Measurements from ENCODE around the gene PHF14.

The PHF14 gene

GRCh38 chr7:11206177-11206899, 232.7 kb downstream of the PHF14 start:
- H3K4me3 ChIP-seq (ENCODE audit: low read depth, low read length): no peak overlapping the region
- no peak for TF ChIP-seq CTCF (IDR thresholded peaks at IDR 0.05; ENCODE audit: insufficient read depth, low read length, missing control alignments)
- DNase-seq (ENCODE audit: low read depth, low spot score): no peak
- ChIA-PET POLR2A (no interaction called here), CTCF (no interaction called here)

GRCh38 chr7:11207565-11207964, 233.9 kb downstream of the PHF14 start:
- DNase-seq (ENCODE audit: low read depth, low spot score): no peak
- POLR2A ChIA-PET: no interaction called here
- TF ChIP-seq CTCF (IDR thresholded peaks at IDR 0.05; ENCODE audit: insufficient read depth, low read length, missing control alignments): no peak
- CTCF ChIA-PET: no interaction called here
- H3K4me3 ChIP-seq (ENCODE audit: low read depth, low read length): no peak overlapping the region

DNA sequence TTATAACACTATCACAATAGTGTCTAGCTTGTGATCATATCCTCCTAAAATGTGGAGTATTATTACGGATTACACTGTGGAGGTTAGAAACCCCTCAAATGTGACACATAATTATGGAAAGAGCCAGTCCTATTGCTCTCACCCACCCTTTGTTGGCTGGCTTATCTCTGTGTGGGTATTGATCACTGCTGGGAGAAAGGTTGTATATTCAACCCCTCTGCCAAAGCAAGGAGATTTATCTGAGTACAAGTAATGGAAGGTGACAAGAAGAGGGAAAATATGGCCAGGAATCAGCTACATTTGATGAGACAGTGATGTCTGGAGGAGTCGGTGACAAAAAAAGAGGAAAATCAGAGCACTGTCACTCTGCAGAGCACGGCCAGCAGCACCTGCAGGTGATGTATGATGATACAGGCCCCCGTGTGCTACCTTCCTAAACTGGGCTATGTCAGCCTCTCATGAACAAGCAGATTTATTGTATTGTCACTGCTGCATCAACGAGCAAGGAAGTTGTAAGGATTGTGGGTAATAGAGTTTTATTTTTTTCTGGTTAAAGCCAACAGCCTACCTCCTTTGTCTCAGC, 235.3 kb downstream of the PHF14 start:
- POLR2A ChIA-PET: no interaction called here
- DNase-seq (ENCODE audit: low read depth, low spot score): no peak
- TF ChIP-seq CTCF (IDR thresholded peaks at IDR 0.05; ENCODE audit: insufficient read depth, low read length, missing control alignments): no peak
- no peak overlapping the region for H3K4me3 ChIP-seq (ENCODE audit: low read depth, low read length)
- CTCF ChIA-PET: interaction anchor here (1.2 kb wide), 1 partner anchor 21 kb away, joined by 3 read pairs; no protein-coding TSS in a partner anchor

DNA sequence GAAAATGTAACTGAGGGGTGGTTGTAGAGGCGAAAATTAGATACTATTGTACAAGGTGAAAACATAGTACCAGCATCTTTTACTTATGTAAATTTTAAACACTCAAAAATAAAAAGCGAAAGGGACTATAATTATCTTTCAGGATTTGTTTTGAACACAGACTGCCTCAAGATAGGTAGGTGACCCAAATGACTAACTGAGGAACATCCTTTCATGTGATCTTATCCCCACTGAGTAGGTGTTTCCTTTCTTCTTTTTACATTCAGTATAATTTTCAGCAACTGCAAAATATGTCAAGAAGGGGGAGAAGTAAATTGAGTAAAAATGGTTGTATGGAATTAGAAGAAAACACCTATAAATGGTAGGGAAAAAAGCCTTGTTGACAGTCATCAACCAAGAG, 236.7 kb downstream of the PHF14 start:
- TF ChIP-seq CTCF (IDR thresholded peaks at IDR 0.05; ENCODE audit: insufficient read depth, low read length, missing control alignments): no peak
- no peak overlapping the region for H3K4me3 ChIP-seq (ENCODE audit: low read depth, low read length)
- ChIA-PET POLR2A (no interaction called here), CTCF (interaction anchor here (0.6 to 4.0 kb wide), 5 partner anchors 8 to 164 kb away, joined by 3 to 45 read pairs (median 13); no protein-coding TSS in a partner anchor)
- DNase-seq (ENCODE audit: low read depth, low spot score): no peak

GRCh38 chr7:11212080-11212711, 238.5 kb downstream of the PHF14 start:
- no peak overlapping the region for H3K4me3 ChIP-seq (ENCODE audit: low read depth, low read length)
- peak; percentile 10 for DNase-seq (ENCODE audit: low read depth, low spot score)
- ChIA-PET CTCF (interaction anchor here (0.7 to 4.0 kb wide), 27 partner anchors 10 to 323 kb away, joined by 3 to 45 read pairs (median 4); partner anchors contain the start of gene PHF14), POLR2A (no interaction called here)
- peak; percentile 71 for TF ChIP-seq CTCF (IDR thresholded peaks at IDR 0.05; ENCODE audit: insufficient read depth, low read length, missing control alignments)

- POLR2A ChIA-PET: no interaction called here
- H3K4me3 ChIP-seq (ENCODE audit: low read depth, low read length): no peak overlapping the region
- peak; percentile 3 for DNase-seq (ENCODE audit: low read depth, low spot score)
- no peak for TF ChIP-seq CTCF (IDR thresholded peaks at IDR 0.05; ENCODE audit: insufficient read depth, low read length, missing control alignments)
- CTCF ChIA-PET: interaction anchor here (1.0 to 4.0 kb wide), 17 partner anchors 11 to 324 kb away, joined by 3 to 45 read pairs (median 5); a partner anchor contains a TSS
Observed at GRCh38 chr7:11212816-11213215, 239.1 kb downstream of the PHF14 start.
